ENCODE results near the gene PUS3.
"Not testable (repeated sequence)": the region's sequence is repeated elsewhere in the genome, so short reads cannot be mapped to it uniquely, and the experiment has no call there.

- TF ChIP-seq, protein P1, sequence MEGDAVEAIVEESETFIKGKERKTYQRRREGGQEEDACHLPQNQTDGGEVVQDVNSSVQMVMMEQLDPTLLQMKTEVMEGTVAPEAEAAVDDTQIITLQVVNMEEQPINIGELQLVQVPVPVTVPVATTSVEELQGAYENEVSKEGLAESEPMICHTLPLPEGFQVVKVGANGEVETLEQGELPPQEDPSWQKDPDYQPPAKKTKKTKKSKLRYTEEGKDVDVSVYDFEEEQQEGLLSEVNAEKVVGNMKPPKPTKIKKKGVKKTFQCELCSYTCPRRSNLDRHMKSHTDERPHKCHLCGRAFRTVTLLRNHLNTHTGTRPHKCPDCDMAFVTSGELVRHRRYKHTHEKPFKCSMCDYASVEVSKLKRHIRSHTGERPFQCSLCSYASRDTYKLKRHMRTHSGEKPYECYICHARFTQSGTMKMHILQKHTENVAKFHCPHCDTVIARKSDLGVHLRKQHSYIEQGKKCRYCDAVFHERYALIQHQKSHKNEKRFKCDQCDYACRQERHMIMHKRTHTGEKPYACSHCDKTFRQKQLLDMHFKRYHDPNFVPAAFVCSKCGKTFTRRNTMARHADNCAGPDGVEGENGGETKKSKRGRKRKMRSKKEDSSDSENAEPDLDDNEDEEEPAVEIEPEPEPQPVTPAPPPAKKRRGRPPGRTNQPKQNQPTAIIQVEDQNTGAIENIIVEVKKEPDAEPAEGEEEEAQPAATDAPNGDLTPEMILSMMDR (IDR thresholded peaks at IDR 0.05; ENCODE audit: insufficient read depth, low read length, poor library complexity, severe bottlenecking), result not testable (repeated sequence)
- TF ChIP-seq EZH2phosphoT487 (conservative IDR thresholded peaks at IDR 0.05; ENCODE audit: low read length), result not testable (repeated sequence)
Observed at GRCh38 chr11:125862786-125863185, 40.2 kb downstream of the PUS3 start.
